ENCODE data around the gene SDK1.
"Not testable (repeated sequence)": the region's sequence is repeated elsewhere in the genome, so short reads cannot be mapped to it uniquely, and the experiment has no call there.

SDK1 gene

DNA sequence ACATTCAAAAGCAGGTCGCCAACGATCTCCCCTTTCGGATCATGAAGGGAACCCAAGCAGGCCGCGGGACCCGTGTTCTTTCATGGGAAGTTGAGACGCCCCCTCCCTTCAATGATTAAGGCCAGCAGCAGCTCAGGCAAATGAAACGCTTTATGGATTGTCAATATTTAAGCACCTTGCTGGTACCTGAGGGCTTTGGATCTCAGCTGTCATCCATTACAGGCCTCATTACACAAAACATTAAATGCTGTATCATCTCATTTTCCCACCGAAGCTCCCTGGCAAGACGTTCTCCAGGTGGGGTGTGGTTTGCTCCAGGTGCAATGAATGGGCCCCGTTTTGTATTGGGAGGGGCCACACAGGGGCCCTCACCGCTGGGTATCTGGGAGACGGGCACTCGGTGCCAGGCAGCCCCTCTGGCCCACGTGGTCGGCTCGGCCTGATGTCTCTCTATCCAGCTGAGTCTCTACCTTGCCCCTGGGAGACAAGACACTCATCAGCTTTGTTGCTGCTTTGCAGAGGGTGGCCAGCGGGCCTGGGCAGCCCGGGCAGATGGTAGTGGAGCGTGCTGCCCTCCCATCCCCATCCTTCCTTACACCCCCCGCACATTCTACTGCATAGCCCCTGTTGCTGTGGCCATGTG lies 925.0 kb downstream of the SDK1 start:
- no peak overlapping the region for H3K4me3 ChIP-seq (ENCODE audit: low read depth, low read length)

DNA sequence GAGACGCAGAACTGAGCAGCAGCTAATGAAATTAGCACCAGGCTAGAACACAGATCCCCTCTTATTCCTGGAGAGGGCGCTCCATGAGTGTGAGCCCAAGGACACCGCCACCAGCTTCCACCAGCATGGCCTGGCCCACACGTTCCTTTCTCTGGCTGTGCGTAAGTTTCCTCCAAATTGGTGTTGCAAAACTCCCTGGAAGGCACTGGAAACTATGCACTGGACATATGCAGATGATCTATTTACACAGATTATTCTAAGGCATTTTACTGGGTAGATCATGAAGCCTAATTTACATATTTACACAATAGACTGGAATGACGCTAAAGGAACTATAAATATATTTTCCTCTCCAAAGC lies 925.5 kb downstream of the SDK1 start:
- H3K4me3 ChIP-seq (ENCODE audit: low read depth, low read length), result no peak overlapping the region

DNA sequence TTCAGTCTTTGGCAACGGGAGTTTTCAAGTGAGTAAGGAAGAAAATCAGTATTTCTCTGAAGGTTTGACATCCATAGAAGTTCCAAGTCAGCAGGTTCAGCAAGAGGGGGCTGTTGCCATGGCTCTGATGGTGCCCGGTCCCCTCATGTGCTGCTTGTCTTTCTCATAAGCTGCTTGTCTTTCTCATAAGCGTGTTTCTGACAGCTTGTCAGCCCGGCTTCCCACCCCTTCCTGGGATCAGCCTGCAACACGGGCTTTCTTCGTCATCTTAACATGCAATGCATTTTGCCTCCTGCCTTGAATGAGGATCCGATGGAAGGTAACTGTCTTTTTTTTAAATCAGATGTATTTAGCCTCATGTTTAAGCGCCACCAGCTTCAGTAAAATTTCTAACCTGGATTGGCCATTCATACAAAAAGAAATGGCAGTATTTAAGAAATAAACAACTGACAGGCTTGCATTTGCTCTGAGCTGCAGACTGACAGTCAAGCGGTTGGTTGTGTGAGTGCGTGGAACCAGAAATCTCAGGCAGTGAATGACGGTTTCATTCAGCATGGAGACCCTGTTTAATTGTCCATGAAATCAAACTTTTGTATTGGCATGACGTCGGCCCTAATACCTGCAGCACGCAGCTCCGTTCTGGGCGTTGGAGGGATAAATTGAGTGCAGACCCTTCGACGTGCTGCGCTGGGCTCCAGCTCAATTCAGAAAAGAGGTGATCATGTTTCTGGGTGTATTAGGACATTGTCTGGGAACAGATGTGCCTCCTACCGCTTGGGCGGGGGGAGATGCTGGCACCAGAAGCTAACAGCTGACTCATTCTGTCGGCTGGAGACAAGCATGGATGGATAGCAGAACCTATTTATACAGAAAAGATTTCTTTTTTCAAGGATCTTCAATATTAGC lies 926.3 kb downstream of the SDK1 start:
- no peak overlapping the region for H3K4me3 ChIP-seq (ENCODE audit: low read depth, low read length)

DNA sequence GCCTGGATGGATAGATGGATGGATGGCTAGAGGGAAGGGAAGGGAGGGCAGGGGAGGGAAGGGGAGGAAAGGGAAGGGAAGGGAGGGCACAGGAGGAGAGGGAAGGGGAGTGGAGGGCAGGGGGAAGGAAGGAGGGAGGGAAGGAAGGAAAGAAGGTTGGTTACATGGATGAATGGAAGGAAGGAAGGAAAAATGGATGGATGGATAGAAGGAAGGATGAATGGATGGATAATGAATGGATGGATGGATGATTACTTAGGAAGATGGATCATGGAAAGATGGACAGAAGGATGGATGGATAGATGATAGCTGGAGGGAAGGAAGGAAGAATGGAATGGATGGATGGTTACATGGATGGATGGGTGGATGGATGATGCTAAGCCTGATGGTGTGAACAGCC lies 929.3 kb downstream of the SDK1 start:
- H3K4me3 ChIP-seq (ENCODE audit: low read depth, low read length), result no peak overlapping the region

DNA sequence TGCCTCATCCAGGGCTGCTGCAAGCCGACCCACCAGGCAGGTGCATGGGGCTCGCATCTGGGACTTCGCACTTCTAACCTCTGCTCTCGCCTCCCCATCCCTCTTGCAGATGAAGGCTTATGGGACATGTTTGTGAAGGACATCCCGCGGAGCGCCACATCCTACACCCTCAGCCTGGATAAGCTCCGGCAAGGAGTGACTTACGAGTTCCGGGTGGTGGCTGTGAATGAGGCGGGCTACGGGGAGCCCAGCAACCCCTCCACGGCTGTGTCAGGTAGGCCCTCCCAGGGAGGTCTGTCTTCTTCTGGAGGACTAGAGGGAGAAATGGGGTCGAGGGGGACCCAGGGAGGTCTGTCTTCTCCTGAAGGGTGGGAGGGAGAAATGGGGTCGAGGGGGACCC lies 932.1 kb downstream of the SDK1 start:
- H3K4me3 ChIP-seq (ENCODE audit: low read depth, low read length), result no peak overlapping the region

DNA sequence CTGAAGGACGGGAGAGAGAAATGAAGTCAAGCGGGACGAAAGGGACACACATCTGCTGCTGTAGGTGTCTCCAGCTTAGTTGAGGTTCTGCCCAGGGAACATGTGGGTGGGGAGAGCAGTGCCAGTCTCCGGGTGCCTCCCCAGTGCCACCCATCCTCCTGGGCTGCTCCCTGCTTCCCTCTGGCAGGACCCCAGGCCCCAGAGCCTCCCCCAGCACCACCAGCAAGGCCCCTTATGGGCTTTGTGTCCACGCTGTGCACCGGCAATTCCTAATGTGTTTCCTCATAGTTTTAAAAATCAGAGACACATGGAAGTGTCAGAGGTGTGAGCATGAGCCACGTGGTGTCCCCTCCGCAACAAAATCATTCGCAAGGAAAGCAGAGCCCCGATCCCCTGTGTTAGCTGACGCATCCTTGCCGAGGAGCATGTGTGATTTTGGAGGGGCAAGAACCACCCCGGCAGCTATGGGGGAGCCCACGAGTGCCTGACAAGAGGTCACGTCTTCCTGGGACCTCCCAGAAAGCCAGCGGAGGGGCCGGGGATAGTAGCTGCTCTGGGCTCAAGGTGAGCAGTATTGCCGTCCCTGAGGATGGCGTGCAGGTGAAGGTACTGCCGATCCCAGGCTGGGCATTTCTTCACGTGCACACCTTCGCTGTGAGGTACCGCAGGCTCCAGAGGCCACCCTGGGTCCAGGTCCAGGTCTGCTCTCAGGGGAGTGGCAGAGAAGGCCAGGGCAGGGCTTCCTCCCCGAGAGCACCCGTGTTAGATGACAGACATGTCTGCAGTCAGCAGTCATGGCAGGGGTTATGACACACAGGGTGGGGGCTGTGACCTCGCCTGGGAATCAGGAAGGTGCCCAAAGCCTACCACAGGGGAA lies 932.8 kb downstream of the SDK1 start:
- H3K4me3 ChIP-seq (ENCODE audit: low read depth, low read length), result no peak overlapping the region

DNA sequence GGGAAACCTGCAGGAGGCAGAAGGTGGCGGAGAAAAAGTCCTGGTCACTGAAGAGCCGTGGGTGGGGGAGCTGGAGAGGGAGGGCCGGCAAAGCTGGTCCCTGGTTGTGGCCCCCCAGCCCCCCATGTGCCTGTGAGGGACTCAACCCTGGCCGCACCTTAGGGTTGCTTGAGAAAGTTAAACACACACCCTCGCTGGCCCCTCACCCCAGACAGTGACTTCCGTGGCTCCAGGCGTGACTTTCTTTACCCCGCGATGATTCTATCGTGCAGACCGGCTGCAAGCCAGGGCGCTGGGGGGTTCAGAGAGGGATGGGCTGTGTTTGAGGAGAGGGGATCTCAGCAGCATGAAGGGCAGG lies 933.4 kb downstream of the SDK1 start:
- H3K4me3 ChIP-seq (ENCODE audit: low read depth, low read length), result no peak overlapping the region

DNA sequence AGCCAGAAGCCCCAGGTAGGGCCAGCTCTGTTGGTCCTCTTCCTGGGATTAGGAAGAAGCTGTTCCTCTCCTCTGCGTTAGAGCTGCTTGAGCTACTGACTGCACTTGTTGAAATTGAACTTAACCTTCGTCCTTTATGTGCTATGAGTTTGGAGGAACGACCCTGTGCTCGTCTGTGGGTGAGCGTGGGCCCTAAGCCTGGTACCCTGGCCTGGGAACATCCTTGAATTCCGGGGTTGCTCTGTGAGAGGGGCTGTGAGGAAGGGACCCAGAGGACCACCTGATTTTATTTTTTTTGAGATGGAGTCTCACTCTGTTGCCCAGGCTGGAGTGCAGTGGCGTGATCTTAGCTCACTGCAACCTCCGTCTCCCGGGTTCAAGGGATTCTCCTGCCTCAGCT lies 933.8 kb downstream of the SDK1 start:
- no peak overlapping the region for H3K4me3 ChIP-seq (ENCODE audit: low read depth, low read length)

DNA sequence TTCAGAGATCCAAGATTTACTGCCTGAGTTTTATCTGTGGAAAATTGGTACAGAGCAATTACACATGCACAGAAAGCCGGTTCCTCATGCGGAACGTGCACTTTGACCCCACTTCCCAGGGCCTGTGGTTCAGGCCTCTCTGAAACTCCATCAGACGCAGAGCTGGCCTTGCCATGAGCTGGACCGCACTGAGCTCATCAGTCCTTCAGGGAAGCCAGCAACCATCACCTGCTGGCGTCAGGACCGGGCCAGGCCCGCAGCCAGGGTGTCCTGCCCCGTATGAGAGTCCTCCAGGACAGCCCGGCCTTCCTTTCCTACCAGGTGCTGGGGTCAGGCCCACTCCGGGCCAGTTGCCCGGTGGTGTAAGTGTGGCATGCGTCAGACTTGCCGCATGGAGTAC lies 934.5 kb downstream of the SDK1 start:
- H3K4me3 ChIP-seq (ENCODE audit: low read depth, low read length), result no peak overlapping the region

DNA sequence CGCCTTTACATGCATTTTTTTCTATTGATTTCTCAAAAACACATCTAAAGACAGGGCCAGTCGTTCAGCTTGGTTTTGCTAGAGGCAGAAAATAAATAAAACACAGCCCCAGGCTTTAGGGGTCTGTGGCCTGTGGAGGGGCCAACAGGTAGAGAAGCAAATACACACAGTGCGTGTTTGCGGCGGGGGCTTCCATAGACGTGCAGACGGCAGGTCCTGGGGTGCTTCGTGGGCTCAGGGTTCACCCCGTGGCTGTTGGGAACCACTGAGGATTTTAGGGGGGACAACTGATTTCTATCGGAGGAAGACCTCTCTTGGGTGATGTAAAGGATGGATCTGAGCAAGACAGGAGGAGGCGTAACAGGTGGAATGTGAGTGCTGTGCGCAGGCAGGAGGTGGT lies 935.3 kb downstream of the SDK1 start:
- no peak overlapping the region for H3K4me3 ChIP-seq (ENCODE audit: low read depth, low read length)

DNA sequence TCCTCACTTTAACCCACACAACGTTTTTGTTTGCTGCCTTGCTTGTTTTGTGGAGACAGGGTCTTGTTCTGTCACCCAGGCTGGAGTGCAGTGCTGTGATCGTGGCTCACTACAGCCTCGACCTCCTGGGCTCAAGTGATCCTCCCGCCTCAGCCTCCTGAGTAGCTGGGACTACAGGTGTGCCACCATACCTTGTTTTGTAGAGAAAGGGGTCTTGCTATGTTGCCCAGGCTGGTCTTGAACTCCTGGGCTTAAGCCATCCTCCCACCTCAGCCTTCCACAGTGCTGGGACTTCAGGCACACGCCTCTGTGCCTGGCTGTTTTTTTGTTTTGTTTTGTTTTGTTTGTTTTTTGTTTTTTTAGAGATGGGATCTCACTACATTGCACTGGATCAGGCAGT lies 935.8 kb downstream of the SDK1 start:
- H3K4me3 ChIP-seq (ENCODE audit: low read depth, low read length), result not testable (repeated sequence)

DNA sequence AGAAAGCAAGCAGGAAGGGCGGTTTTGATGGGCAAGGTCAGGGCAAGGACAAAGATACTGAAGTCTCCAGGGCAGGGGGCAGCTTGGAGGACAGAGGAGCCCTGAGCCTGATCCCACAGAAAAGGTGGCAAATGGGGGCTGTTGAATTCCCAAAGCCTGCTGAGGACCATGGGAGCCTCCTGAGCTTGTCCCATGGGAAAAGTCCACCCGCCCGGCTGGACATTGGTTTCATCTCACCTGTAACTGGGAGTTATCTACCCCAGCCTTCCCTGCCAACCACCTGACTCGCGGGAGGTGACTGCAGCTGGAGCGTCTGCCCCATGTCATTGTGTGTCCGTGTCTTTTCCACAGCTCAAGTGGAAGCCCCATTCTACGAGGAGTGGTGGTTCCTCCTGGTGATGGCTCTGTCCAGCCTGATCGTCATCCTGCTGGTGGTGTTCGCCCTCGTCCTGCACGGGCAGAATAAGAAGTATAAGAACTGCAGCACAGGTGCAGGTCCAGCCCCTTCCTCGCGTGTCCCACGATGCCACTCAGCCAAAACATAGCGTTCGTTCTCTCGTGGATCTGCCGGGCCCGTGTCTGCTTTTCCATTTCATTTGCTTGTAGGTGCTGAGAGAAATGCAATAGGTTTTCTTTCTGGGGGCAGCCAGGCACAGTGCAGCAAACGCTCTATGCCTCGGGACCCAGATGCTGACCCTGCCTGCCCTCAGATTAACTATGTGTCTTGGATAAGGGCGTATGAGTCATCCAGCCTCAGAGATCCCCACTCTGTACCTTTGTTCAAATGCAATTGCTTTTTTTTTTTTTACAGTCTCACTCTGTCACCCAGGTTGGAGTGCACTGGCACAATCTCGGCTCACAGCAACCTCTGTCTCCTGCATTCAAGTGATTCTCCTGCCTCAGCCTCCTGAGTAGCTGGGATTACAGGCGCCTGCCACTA lies 936.5 kb downstream of the SDK1 start:
- no peak overlapping the region for H3K4me3 ChIP-seq (ENCODE audit: low read depth, low read length)

DNA sequence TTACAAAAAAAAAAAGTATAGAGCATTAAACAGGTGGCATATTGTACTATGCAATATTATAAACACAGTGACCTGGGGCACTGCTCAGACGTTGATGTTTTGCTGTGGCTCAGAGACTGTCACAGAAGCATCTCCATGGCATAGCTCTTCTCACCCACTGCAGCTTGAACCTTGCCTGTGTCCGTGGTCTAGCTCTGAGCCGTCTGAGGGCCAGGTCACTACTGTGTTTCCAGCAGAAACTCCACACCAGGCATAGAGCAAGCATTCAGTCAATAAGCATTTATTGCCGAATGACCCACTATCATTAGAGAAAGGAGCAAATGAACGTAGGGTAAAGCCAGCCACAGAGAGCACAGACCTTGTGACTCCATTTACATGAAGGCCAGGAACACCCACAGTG lies 937.8 kb downstream of the SDK1 start:
- no peak overlapping the region for H3K4me3 ChIP-seq (ENCODE audit: low read depth, low read length)

DNA sequence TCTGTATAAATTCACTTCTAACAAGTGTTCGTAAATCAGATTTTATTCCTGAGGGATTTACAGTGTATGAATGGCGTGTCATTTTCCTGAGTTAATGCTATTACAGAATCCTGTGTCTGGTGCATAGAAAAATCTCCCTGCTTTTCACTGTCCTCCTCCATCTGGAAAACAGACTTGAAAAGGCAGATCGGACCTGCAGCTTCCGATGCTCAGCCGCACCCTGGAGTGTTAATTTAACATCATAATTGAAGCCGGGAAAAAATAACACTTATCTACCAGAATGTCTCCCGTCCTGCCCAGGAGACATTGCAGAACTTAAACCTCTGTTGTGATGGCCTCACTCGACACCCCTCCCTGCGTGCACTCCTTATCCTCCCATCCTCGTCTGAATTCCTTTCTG lies 939.0 kb downstream of the SDK1 start:
- H3K4me3 ChIP-seq (ENCODE audit: low read depth, low read length), result no peak overlapping the region

DNA sequence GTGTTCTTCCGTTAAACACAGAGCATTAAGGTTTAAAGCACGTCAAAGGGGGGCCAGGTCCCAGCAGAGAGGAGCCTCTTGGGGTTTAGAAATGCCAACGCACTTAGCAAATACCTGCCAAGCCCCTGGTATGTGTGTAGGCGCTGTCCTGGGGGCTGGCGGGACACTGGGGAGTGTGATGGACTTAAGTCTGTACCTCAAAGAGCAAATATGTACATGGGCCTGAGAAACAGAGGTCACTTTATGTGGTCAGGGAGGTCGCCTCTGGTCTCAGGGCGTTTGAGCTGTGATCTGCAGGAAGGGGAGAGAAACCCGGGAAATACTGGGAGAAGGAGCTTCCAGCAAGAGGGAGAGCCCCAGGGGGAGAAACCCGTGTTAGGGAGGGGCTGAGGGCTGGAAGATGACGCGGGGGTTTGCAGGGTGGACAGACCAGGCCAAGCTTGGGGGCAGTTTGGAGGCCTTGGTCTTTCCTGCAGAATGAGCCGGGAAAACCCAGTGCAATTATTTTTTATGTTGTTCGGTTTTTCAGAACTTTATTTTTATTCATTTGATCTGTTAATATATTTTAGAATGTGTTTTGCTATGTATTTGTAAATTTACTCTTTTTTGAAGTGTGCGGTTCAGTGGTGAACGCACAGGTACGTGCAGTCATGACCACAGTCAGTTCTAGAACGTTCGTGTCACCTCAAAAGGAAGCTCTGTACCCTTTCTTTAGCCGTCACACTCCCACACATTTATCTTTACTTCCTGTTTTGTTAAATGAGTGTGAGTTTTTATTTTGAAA lies 939.7 kb downstream of the SDK1 start:
- no peak overlapping the region for H3K4me3 ChIP-seq (ENCODE audit: low read depth, low read length)

DNA sequence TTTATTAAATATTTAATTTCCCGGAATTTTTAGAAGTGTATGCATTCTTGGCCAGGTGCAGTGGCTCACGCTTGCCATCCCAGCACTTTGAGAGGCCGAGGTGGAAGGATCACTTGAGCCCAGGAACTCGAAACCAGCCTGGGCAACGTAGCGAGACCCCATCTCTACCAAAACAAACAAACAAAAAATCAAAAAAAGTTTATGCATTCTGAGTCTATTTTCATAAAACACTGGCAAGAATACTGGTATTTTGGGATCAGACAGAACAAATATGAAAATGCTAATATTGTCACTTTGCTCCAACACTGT lies 940.2 kb downstream of the SDK1 start:
- no peak overlapping the region for H3K4me3 ChIP-seq (ENCODE audit: low read depth, low read length)

DNA sequence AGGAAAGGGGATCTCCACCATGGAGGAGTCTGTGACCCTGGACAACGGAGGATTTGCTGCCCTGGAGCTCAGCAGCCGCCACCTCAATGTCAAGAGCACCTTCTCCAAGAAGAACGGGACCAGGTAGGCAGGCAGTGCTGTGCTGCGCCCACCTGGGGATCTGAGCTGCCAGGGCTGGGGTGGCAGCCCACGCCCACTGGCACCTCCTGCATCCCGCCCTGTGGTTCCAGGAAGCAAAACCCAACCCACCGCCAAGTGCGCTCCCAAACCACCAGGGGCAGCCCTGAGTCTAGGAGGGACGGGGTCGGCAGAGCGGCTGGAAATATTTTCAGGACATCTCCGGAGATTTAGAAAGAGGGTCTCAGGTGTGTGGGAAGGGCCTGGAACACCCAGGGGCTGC lies 940.7 kb downstream of the SDK1 start:
- no peak overlapping the region for H3K4me3 ChIP-seq (ENCODE audit: low read depth, low read length)

DNA sequence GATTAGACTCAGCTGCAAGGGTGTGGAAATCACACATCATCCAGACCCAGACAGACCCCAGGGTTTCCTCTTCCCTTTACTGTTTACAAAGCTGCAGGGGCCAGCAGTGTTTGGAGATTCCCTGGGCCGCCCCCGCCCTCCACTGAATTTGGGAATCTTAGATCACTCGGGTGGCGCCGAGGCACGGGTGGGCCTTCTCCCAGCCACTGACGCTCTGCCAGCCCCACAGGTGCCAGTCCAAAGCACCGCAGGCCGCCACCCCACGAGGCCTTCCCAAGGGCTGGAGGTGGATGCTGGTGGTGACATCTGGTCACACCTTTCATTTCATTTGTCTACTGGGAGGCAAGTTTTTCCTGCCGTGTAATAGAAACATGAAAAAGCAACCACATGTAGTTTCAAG lies 941.7 kb downstream of the SDK1 start:
- H3K4me3 ChIP-seq (ENCODE audit: low read depth, low read length), result no peak overlapping the region

DNA sequence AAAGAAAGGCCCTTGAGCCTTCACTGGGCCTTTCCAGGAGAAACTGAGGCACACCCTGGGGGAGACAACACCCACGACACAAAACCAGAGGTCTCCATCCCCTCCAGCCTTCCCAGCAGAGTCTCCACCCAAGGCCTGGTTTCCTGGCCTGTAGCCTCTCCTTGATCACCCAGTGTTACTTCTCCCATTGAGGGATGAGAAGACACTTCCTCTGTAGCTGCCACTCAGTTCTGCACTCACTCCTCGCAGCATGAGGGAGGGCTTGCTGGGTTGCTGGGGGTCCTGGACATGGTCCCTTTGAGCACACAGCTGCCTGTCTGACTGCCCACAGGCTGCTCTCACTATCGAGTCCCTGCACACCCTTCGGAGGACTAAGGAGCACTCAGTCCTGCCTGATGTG lies 943.0 kb downstream of the SDK1 start:
- no peak overlapping the region for H3K4me3 ChIP-seq (ENCODE audit: low read depth, low read length)

DNA sequence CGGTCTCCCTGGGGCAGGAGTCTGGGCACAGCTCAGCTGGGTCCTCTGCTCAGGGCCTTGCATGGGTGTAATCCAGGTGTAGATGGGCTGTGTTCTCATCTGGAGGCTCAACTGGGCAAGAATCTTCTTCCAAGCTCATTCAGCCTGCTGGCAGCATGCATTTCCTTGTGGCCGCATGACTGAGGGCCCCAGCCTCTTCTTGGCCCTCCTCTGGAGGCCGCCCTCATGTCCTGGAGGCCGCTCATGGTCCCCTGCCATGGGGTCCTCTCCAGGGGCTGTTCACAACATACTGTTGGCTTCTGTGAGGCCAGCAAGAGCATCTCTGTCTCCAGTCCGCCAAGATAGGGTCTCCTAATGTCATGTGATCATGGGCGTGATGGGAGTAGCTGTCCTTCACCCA lies 943.6 kb downstream of the SDK1 start:
- H3K4me3 ChIP-seq (ENCODE audit: low read depth, low read length), result no peak overlapping the region

Data from iPS-11a (cell line).